DMS114 treated with DMSO at 0.1 percent for 48 hours (cell line): ENCODE measurements around the gene ZNF22.

ENCODE experiments used
- DNase-seq: peaks from one replicate; lab custom pipeline; 2025; ENCODE audit not compliant: unreplicated experiment; lab: John Stamatoyannopoulos, UW

ZNF22 gene

GRCh38 chr10:45000752-45001380 is at the start of gene ZNF22:
TSS of gene ZNF22 (plus strand) at chr10:45000923. CDS start at chr10:45003369, 2,446 bp downstream.
- peak; percentile 41 for DNase-seq

DNA sequence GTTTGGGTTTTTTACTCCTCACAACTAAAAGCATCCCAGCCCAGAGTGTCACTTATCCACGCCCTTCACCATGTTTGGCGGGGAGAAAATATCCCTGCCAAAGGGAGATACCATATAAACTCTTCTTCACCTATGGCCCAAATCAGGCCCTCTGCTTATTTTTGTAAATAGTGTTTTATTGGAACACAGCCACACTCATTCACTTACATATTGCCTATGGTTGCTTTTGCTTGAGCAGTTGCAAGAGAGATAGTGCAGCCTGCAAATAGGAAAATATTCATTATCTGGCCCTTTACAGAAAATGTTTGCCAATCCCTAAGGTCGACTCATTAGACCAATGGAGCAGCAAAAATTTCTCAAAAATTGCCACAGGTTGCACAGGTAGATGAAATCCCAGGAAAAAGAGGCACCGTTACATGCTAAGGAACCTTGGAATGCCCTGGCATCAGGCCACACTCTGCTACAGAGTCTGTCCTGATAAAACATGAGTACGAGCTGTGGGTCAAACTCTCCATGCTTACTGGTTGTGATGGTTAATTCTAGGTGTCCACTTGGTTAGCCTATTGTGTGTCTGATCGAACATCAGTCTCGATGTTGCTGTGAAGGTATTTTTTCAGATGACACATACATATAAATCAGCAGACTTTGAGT is 49.0 kb upstream of the ZNF22 start:
- DNase-seq, result no peak

DNA sequence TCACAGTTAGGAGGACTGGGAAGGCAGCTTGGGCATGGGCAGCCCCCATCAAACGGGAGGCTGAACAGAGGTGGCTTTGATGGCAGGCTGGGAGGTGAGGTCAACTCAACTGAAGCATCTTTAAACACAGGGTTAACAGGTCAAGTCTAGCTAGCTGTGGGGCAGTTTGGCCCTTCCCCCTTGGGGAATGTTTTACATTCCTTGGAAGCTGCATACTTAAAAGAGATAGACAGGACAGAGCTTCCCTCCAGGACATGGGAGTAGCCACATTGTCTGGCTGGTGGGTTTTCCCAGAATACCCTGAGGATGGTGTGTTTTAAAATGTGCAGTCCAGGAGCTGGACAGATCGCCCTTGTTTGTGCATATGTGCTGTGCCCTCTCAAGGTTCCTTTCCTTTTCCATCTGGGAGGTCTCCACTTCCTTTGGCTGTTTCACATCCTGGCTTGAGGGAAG is 47.9 kb upstream of the ZNF22 start:
- no peak for DNase-seq

DNA sequence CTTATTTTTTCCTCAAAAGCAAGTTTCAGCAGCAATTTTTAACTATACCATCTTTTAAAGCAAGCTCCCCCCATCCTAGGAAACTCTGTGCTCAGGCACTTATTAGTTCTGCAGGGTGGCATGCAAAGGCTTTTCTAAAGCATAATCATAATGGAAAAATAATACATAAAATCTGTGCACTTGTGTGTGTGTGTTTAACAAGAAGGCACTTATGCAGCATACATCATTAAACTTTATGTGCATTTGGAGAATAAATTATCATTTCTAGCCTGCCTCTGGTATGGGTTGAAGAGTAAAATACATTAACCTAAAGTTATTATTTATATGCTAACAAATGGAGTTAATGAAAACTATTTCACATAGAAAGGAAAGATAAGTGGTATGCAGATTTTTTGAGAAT is 46.7 kb upstream of the ZNF22 start:
- no peak for DNase-seq

DNA sequence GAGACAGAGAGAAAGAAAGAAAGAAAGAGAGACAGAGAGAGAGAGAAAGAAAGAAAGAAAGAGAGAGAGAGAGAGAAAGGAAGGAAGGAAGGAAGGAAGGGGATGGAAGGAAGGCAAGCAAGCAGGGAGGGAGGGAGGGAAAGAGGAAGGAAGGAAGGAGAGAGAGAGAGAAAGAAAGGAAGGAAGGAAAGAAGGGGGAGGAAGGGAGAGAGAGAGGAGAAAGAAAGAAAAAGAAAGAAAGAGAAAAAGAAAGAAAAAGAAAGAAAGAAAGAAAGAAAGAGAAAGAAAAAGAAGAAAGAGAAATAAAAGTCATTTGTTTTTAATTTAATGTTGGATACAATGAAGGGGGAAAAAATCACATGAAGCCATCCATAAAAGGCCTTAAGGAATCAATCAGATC is 45.8 kb upstream of the ZNF22 start:
- no peak for DNase-seq

DNA sequence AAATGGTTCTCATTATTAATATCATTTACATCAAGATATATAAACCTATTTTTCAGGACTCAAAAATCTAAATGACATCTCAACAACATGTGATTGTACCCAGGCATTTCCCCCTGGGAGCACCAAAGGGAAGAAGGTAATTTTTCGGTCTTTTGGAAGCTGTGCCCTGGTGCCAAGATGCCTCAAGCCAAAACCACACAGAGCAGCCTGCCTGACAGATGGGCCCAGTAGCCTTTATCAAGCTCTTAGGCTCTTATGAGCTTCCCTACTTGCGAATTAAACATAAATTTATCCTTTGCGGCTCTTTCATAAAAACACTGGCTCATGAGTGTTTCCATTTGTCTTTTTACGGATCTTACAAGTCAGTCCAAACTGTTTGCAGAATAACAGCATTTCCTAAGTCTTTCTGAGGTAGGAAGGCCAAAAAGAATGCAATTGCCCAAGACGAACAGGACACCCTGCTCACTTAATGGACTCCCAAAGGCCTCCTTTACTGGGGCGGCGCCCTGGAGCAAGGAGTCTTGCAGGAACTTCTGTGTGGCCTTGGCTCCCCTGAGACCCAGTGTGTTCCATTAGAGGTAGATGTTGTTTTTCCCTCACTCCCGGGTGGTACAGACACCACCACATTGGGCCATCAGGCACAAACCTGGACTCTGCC is 45.2 kb upstream of the ZNF22 start:
- no peak for DNase-seq

DNA sequence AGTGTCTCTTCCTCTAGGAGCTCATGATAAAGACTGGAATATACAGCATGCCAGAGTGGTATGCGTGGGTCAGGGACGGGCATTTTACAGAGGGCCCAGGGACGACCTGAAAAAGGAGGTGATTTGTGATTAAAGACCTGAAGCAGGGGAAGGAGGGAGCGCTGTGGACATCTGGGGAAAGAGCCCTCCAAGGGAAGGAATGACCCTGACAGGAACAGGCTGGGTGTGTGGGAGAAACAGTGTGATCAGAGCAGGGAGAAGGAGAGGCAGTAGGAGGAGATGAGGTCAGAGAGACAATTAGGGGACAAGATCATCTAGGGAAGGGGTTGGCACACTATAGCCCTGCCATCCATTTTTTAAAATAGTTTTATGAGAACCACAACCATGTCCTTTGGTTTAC is 44.5 kb upstream of the ZNF22 start:
- no peak for DNase-seq

DNA sequence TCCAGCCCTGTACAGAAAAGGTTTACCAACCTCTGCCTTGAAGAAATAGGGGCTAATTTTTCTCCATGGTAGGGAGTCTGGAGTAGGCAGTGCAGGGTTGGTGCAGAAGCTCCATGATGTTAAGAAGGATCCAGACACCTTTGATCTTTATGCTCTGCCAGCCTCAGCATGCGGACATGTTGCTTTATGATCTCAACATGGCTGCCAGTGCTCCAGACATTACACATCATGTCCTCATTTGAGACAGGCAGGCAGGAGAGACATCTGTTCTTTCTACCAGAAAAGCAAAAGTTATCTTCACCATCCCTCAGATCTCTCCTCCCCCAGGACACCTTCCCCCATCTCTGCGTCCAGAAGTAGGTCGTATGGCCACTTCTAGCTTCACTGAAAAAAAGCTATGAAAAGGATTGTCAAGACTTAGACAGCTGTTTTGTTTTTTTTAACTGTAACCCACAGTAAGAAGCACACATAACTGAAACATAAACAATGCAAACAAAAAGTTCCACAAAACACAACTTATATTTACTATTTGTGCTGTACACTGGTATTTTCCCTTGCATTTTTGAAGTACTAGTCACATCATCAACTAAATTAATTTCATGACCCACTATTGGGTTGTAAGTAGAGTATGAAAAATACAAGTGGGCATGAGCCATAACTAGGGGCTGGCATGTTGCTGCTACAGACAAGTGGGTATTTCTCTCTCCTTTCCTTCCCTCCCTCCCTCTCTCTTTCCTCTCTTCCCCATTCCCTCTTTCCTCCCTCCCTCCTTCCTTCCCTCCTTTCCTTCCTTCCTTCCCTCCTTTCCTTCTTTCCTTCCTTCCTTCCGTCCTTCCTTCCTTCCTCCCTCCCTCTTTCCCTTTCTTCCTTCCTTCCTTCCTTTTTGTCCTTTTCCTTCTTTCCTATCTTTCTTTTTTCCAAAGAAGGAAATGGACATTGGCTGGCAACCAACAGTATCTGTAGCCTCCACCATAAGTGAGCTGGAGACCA is 43.7 kb upstream of the ZNF22 start:
- DNase-seq, result no peak

DNA sequence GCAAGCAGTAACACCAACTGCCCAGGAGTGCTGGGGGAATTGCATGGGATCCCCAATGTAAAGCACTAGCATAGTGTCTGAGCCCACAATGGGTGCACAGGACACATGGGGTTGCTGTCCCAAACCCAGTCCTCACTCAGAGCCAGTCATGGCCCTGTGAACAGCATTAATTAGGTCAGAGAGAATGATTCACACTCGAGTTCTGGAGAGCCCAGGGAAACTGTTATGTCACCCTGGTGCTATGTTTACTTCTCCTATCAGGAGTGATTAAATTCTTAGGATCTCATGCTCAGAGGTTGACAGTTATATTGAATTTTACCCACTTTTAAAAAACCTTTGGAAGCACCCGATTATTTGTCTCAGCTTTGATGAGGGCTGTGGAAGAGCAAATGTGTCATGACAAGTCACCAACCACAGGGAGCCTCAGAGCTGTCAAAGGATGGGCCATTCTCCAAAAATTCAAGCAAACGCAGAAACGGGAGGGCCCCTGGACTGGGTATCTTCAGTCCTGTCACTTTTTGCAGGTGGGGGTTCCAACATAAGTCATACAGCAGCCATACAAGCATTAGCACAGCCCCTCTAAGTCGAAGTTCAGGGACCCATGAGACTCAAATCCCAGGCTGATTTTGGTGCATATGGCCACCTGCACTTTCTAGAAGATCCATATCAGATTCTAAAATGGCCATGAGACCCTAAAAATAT is 42.4 kb upstream of the ZNF22 start:
- DNase-seq, result no peak

DNA sequence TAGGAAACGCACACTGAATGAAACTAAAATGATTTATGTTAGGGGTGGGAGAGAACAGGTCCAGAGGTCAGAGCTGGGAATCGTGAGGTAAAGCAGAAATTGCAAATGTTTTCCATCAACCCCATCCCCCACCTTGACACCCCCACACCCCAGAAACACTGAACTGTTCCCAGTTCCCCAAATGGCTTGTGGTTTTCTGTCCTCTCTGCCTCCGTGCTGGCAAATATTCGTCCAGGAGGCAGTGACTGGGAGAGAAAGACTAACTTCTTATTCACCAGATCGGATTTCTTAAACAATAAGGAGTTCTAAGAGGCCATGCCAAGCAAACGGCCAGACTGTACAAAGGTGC is 41.9 kb upstream of the ZNF22 start:
- no peak for DNase-seq

- peak; percentile 72 for DNase-seq
These were observed 41.3 kb upstream of the ZNF22 start, which contains the start of gene RASSF4 for GRCh38 chr10:44959247-44960087. TSS of gene RASSF4 (plus strand) at chr10:44959802. CDS start at chr10:44970203, 10,401 bp downstream.

DNA sequence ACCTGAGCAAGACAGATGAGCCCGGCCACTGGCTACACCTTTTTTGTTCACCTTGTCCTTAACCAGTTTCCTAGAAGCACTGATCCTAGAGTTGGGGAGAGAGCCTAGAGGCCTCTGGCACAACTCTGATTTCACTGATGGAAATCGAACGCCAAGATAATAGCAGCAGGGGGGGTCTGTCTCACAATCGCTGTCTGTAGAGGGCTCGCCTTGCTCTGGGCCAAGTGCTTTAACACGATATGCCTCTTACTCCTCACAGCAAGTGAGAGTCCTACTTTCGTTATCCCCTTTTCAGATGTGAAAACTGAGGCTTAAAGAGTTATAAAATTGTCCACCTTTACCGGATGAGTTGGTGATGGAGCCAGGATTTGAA is 40.6 kb upstream of the ZNF22 start:
- DNase-seq, result no peak

GRCh38 chr10:44960482-44961229 is 40.1 kb upstream of the ZNF22 start:
- DNase-seq, result no peak

DNA sequence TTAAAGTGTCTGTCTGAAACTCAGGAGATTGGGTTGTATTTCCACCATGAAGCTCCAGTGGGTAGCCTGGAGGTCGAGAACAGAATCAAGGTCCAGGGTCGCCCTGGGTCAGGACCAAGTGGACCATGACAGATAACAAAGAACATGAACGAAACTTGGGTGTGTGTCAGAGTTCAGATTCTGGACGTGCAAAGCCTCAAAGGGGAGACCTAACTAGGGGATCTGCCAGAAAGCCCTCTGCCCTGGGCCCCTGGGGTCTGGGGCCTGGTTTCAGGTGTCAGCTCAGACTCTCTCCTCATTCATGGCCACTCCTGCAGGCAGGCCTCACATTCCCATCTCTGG is 39.5 kb upstream of the ZNF22 start:
- DNase-seq, result no peak

DNA sequence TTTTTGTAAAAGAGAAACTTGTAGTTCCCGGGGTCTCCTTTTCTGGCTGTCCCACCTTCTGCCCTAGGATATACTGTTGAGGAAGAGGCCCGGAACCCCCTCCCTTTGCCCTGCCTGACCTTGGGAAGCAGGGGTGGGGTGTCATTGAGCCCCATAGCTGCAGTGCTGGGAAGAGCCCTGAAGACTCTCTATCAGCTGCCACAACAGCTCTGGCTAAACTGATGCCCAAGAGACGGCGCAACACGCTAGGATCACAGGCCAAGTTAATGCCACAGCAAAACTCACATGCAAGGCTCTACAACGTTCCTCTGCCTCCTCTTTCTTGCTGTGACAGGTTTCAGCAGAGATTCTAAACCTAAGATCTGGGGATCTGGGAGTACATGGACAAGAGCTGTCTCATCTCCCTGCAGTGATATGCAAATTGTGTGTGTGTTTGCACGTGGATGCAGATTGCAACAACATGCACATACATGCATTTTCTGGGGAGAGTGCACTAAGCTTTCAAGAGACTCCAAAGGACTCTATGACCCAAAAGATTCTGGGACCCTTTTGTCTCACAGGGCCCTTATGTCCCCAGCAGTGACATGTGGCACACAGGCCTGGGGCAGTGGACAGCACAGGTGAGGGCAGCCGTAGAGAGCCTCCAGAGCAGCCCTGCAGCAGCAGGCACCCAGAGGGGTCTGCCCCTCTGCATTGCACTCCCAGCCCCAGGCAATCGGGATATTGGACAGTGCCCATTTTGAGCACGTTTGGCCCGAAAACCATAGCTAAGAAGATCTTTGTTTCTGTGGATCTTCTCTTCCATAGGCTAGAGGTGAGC is 38.6 kb upstream of the ZNF22 start:
- DNase-seq, result no peak

GRCh38 chr10:44962870-44963738 is 37.6 kb upstream of the ZNF22 start:
- no peak for DNase-seq
